SK-N-SH treated with all-trans-retinoic acid at 6 μM for 48 hours (cell line): Measurements from ENCODE around the gene DES.

Experiments used
- ATAC-seq: fragments of 200-7000 bp; cut with Tn5 transposase; 3 replicates; pipeline ENCODE4 v1.9.1; 2020; ENCODE audit warnings: mild to moderate bottlenecking, moderate library complexity
- BACH2 ChIP-seq: fragments of 250-450 bp; sonication (Bioruptor Pico); IDR thresholded peaks from 2 replicates; pipeline ENCODE4 v1.9.0; 2021; ENCODE audit warnings: mild to moderate bottlenecking, borderline replicate concordance
- CREB5 ChIP-seq: fragments of 250-450 bp; sonication (Bioruptor Pico); IDR thresholded peaks from 2 replicates; pipeline ENCODE4 v1.5.1; 2020; ENCODE audit warnings: low read depth, mild to moderate bottlenecking, moderate library complexity
- CSDC2 ChIP-seq: fragments of 250-450 bp; sonication (Bioruptor Pico); IDR thresholded peaks from 2 replicates; pipeline ENCODE4 v1.5.0; 2020; ENCODE audit warnings: mild to moderate bottlenecking, moderate library complexity
- CSRNP3 ChIP-seq: fragments of 250-450 bp; sonication (Bioruptor Pico); IDR thresholded peaks from 2 replicates; pipeline ENCODE4 v1.5.1; 2021; ENCODE audit warnings: mild to moderate bottlenecking, moderate library complexity
- ESRRG ChIP-seq: fragments of 250-450 bp; sonication (Bioruptor Pico); IDR thresholded peaks from 2 replicates; pipeline ENCODE4 v1.6.1; 2021; ENCODE audit warnings: mild to moderate bottlenecking
- GLIS3 ChIP-seq: fragments of 250-450 bp; sonication (Bioruptor Pico); IDR thresholded peaks from 2 replicates; pipeline ENCODE4 v1.5.0; 2020; ENCODE audit warnings: mild to moderate bottlenecking, moderate library complexity
- ISL1 ChIP-seq: fragments of 250-450 bp; sonication (Bioruptor Pico); IDR thresholded peaks from 2 replicates; pipeline ENCODE4 v2.1.2; 2022; ENCODE audit warnings: mild to moderate bottlenecking, moderate library complexity
- OSR1 ChIP-seq: fragments of 250-450 bp; sonication (Bioruptor Pico); IDR thresholded peaks from 2 replicates; pipeline ENCODE4 v1.8.0; 2022; ENCODE audit warnings: moderate library complexity, mild to moderate bottlenecking, inconsistent platforms
- PATZ1 ChIP-seq: fragments of 250-450 bp; sonication (Bioruptor Pico); IDR thresholded peaks from 2 replicates; pipeline ENCODE4 v1.8.0; 2020; ENCODE audit warnings: mild to moderate bottlenecking, moderate library complexity, borderline replicate concordance
- POU6F1 ChIP-seq: fragments of 250-450 bp; sonication (Bioruptor Pico); IDR thresholded peaks from 2 replicates; pipeline ENCODE4 v1.8.0; 2021; ENCODE audit warnings: low read depth, mild to moderate bottlenecking, moderate library complexity, borderline replicate concordance
- PPARA ChIP-seq: fragments of 250-450 bp; sonication (Bioruptor Pico); IDR thresholded peaks from 2 replicates; pipeline ENCODE4 v1.5.0; 2020; ENCODE audit warnings: mild to moderate bottlenecking, borderline replicate concordance
- RARB ChIP-seq: fragments of 250-450 bp; sonication (Bioruptor Pico); IDR thresholded peaks from 2 replicates; pipeline ENCODE4 v1.8.0; 2021; ENCODE audit warnings: mild to moderate bottlenecking, moderate library complexity
- SNAI2 ChIP-seq: fragments of 250-450 bp; sonication (Bioruptor Pico); IDR thresholded peaks from 2 replicates; pipeline ENCODE4 v1.5.0; 2020; ENCODE audit warnings: mild to moderate bottlenecking, moderate library complexity
- TCF4 ChIP-seq: fragments of 250-450 bp; sonication (Bioruptor Pico); IDR thresholded peaks from 2 replicates; pipeline ENCODE4 v1.8.0; 2021; ENCODE audit warnings: mild to moderate bottlenecking, moderate library complexity, borderline replicate concordance
- TOX ChIP-seq: fragments of 250-450 bp; sonication (Bioruptor Pico); IDR thresholded peaks from 2 replicates; pipeline ENCODE4 v1.8.0; 2021; ENCODE audit warnings: mild to moderate bottlenecking, moderate library complexity, borderline replicate concordance
- TSHZ2 ChIP-seq: fragments of 250-450 bp; sonication (Bioruptor Pico); IDR thresholded peaks from 2 replicates; pipeline ENCODE4 v1.5.0; 2020; ENCODE audit warnings: mild to moderate bottlenecking, moderate library complexity
- ZFP3 ChIP-seq: fragments of 250-450 bp; sonication (Bioruptor Pico); IDR thresholded peaks from 2 replicates; pipeline ENCODE4 v1.5.0; 2020; ENCODE audit warnings: mild to moderate bottlenecking, moderate library complexity
- ZFP30 ChIP-seq: fragments of 450-650 bp; formaldehyde crosslinking; IDR thresholded peaks from 2 replicates; pipeline ENCODE4 v1.5.0; 2022; ENCODE audit warnings: mild to moderate bottlenecking, moderate library complexity
- ZNF565 ChIP-seq: fragments of 450-650 bp; formaldehyde crosslinking; conservative IDR thresholded peaks from 2 replicates; pipeline ENCODE4 v1.5.0; 2020; ENCODE audit warnings: low read depth, mild to moderate bottlenecking, moderate library complexity
- ZNF70 ChIP-seq: fragments of 450-650 bp; formaldehyde crosslinking; IDR thresholded peaks from 2 replicates; pipeline ENCODE4 v1.5.0; 2020; ENCODE audit warnings: mild to moderate bottlenecking, moderate library complexity
- ZNF8 ChIP-seq: fragments of 450-650 bp; formaldehyde crosslinking; IDR thresholded peaks from 2 replicates; pipeline ENCODE4 v1.5.0; 2020; ENCODE audit warnings: mild to moderate bottlenecking, moderate library complexity

The DES gene

GRCh38 chr2:219446689-219447088 is 28.5 kb downstream of the DES start (continued):
- TF ChIP-seq ZNF565 (CRISPR knock-in tag) (no peak), CREB5 (CRISPR knock-in tag) (no peak)

GRCh38 chr2:219447242-219448098 is 29.3 kb downstream of the DES start:
- no peak for ATAC-seq
- TF ChIP-seq CSDC2 (CRISPR knock-in tag) (no peak), ZNF8 (CRISPR knock-in tag) (no peak), TCF4 (CRISPR knock-in tag) (no peak), SNAI2 (CRISPR knock-in tag) (no peak), CSRNP3 (no peak), TSHZ2 (no peak), RARB (CRISPR knock-in tag) (no peak), ESRRG (CRISPR knock-in tag) (no peak), PATZ1 (CRISPR knock-in tag) (no peak), ZNF565 (CRISPR knock-in tag) (no peak), ZNF70 (CRISPR knock-in tag) (no peak), PPARA (CRISPR knock-in tag) (no peak), ISL1 (CRISPR knock-in tag) (no peak), BACH2 (CRISPR knock-in tag) (no peak), CREB5 (CRISPR knock-in tag) (no peak), ZFP30 (no peak)
- TF ChIP-seq, all 23 proteins: peak for 0

GRCh38 chr2:219448099-219448775 is 30.1 kb downstream of the DES start:
- ATAC-seq = no peak
- no peak for TF ChIP-seq GLIS3 (CRISPR knock-in tag)
- no peak for TF ChIP-seq TSHZ2
- no peak for TF ChIP-seq CREB5 (CRISPR knock-in tag)
- no peak for TF ChIP-seq ESRRG (CRISPR knock-in tag)
- no peak for TF ChIP-seq ZFP3
- TF ChIP-seq POU6F1 = no peak
- no peak for TF ChIP-seq TOX (CRISPR knock-in tag)
- TF ChIP-seq ZNF70 (CRISPR knock-in tag) = no peak
- no peak for TF ChIP-seq RARB (CRISPR knock-in tag)
- TF ChIP-seq TCF4 (CRISPR knock-in tag) = no peak
- no peak for TF ChIP-seq ISL1 (CRISPR knock-in tag)
- no peak for TF ChIP-seq ZFP30
- TF ChIP-seq OSR1 (CRISPR knock-in tag) = no peak
